Colonic mucosa (tissue), 4 donors: ENCODE measurements around the gene TIAM1. TPM values are rescaled to one million over a fixed set of nuclear protein-coding genes. Genes with fewer than 3 reads are reported as not detected.

ENCODE experiments used
- DNase-seq: peaks from one replicate; pipeline ENCODE4 v3.0.0-alpha.2; 2020
- H3K27ac ChIP-seq: fragments of 200-600 bp; one replicate; pipeline ENCODE4 v1.8.0; 2021
- H3K27me3 ChIP-seq: fragments of 200-600 bp; one replicate; pipeline ENCODE4 v1.8.0; 2021
- H3K36me3 ChIP-seq: fragments of 200-600 bp; one replicate; pipeline ENCODE4 v1.8.0; 2021
- H3K4me1 ChIP-seq: fragments of 200-600 bp; one replicate; pipeline ENCODE4 v1.8.0; 2021; ENCODE audit warnings: mild to moderate bottlenecking
- H3K4me3 ChIP-seq: fragments of 200-600 bp; one replicate; pipeline ENCODE4 v1.8.0; 2021
- H3K9ac ChIP-seq, 2 donors: one replicate each; pipeline ENCODE4 v1.7.0; 2013; ENCODE audit warnings: control low read depth in 2 of 2, low read depth in 2 of 2, low read length in 2 of 2
- H3K9me3 ChIP-seq: fragments of 200-600 bp; one replicate; pipeline ENCODE4 v1.8.0; 2021
- intact Hi-C: fragments of 100-400 bp; cut with DNase I; formaldehyde crosslinking; loops from one replicate; pipeline ENCODE4 v1.14.1; 2022
- total RNA-seq, 2 donors: library from RNA; stranded (reverse); fragmentation: NEBNext Ultra II Directional in 1 of 2; extraction: Animal tissue kit (Norgen Biotek cat#: 25700) in 1 of 2; gene quantifications; one replicate each; pipeline ENCODE4 v1.2.1, GENCODE V29; 2021
- TF ChIP-seq, protein P1 (sequence below): fragments of 200-600 bp; IDR thresholded peaks from one replicate; pipeline ENCODE4 v1.8.0; 2022; ENCODE audit warnings: antibody characterized with exemption, mild to moderate bottlenecking
- donor health status: healthy.
- donor health status: DM: no; HTN: no; CAD: no.
- donor health status: DM: no; HTN: no; CAD: no.

The TIAM1 gene
- total RNA-seq, 2 donors from 2014 or later, result 5.7 to 5.8 TPM

DNA sequence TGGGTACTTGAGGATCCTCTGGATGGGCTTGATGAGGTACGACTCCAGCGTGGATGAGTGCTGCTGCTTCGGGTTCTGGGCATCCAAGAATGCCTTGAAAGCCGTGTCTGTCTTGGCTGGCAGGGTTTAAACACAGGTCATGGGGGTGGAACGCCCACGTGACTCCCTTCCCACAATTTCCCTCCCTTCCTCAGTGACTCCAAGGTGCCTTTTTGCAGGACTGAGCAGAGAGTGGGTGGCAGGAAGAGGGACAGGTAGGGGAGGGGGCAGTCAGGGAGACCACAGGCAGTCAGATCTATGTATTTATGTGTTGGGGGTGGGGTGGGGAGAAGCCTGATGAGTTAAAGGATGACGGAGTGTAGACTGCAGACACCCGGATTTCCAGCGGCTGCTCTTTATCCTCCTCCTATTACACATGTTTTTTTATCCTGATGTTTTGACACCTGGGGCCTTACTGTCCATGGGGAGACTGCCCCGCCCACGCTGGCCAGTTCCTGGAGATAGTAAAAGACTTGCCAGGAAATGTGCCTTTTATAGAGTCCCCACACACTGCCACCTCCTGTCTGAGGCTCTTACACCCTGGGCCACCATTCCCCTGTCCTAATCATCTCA, 202.6 kb downstream of the TIAM1 start:
- DNase-seq, result no peak
- TF ChIP-seq, protein P1, sequence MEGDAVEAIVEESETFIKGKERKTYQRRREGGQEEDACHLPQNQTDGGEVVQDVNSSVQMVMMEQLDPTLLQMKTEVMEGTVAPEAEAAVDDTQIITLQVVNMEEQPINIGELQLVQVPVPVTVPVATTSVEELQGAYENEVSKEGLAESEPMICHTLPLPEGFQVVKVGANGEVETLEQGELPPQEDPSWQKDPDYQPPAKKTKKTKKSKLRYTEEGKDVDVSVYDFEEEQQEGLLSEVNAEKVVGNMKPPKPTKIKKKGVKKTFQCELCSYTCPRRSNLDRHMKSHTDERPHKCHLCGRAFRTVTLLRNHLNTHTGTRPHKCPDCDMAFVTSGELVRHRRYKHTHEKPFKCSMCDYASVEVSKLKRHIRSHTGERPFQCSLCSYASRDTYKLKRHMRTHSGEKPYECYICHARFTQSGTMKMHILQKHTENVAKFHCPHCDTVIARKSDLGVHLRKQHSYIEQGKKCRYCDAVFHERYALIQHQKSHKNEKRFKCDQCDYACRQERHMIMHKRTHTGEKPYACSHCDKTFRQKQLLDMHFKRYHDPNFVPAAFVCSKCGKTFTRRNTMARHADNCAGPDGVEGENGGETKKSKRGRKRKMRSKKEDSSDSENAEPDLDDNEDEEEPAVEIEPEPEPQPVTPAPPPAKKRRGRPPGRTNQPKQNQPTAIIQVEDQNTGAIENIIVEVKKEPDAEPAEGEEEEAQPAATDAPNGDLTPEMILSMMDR, result no peak
- intact Hi-C loops, result no loop called here
- H3K27me3 ChIP-seq, result no peaks in the 10 kb centered on the region
- H3K9ac ChIP-seq, result no peak overlapping the region
- H3K4me3 ChIP-seq, result no peak overlapping the region
- no peaks in the 10 kb centered on the region for H3K4me1 ChIP-seq
- H3K9me3 ChIP-seq, result no peaks in the 10 kb centered on the region
- no peak overlapping the region for H3K27ac ChIP-seq
- no peaks in the 10 kb centered on the region for H3K36me3 ChIP-seq

DNA sequence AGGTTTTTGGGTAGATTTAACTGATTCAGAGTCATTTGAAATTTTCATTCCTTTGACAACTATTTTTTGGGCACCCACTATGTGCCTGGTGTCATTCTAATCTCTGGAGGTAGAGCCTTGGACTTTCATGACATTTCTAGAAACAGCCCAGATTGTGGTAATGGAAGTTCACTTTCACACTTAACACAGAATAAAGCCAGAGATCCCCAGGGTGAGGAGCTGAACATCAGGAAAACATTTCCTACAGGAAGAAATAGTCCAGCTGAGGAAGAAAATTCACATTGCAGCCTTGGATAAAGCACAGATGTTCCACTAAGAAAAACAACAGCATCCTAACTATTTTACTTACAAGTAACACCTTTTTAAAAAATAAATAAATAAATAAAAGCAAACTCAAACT, 203.4 kb downstream of the TIAM1 start:
- DNase-seq, result no peak
- H3K27ac ChIP-seq, result no peak overlapping the region
- no peaks in the 10 kb centered on the region for H3K4me1 ChIP-seq
- H3K9me3 ChIP-seq, result no peaks in the 10 kb centered on the region
- no peaks in the 10 kb centered on the region for H3K36me3 ChIP-seq
- H3K27me3 ChIP-seq, result no peaks in the 10 kb centered on the region
- H3K4me3 ChIP-seq, result no peak overlapping the region
- H3K9ac ChIP-seq, result no peak overlapping the region
- intact Hi-C loops, result no loop called here
- TF ChIP-seq, protein P1, result no peak

DNA sequence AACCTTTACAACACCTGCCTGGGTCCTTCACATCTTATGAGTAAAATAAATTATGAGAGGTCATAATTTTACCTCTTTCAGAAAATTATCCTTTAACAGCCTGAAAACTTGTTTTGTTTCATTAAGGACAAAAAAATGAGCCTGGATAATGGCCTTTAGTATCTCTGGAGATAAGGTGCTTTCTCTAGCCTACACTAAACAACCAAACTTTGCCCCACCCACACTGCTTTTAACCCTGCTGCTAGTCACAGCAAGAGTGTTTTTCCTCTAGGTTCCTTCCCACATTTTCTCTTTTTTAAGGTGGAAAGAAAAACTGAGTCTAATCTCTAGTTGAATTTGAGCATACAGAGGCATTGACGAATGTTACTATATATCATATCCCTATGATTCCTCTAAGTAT, 204.0 kb downstream of the TIAM1 start:
- H3K4me3 ChIP-seq, result no peak overlapping the region
- TF ChIP-seq, protein P1, result no peak
- H3K9ac ChIP-seq, result no peak overlapping the region
- intact Hi-C loops, result no loop called here
- no peaks in the 10 kb centered on the region for H3K9me3 ChIP-seq
- no peak overlapping the region for H3K27ac ChIP-seq
- no peak for DNase-seq
- H3K27me3 ChIP-seq, result no peaks in the 10 kb centered on the region
- no peaks in the 10 kb centered on the region for H3K4me1 ChIP-seq
- H3K36me3 ChIP-seq, result no peaks in the 10 kb centered on the region

DNA sequence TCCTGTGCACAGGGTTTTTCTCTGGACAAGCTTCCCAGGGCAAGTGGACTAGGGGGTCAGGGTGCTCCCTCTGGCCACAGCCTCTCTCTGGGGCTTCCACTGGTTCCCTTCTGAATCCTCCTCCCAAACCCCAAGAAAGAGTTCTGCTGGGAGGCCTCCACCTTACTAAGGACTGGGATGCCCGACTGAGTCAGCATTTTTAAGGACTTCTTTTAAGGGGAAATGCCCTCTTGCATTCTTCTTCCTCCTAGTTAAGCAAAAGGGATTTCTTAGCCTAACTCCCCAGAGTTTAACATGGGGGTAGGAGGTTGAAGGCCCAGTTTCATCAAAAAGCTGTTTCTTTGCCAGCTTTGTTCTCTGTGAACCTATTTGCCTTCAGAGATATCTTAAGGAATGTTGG, 206.1 kb downstream of the TIAM1 start:
- no peaks in the 10 kb centered on the region for H3K9me3 ChIP-seq
- H3K36me3 ChIP-seq, result no peaks in the 10 kb centered on the region
- H3K27ac ChIP-seq, result no peak overlapping the region
- H3K4me3 ChIP-seq, result no peak overlapping the region
- no peak for DNase-seq
- no peak overlapping the region for H3K9ac ChIP-seq
- no peaks in the 10 kb centered on the region for H3K4me1 ChIP-seq
- intact Hi-C loops, result no loop called here
- TF ChIP-seq, protein P1, result no peak
- no peaks in the 10 kb centered on the region for H3K27me3 ChIP-seq

DNA sequence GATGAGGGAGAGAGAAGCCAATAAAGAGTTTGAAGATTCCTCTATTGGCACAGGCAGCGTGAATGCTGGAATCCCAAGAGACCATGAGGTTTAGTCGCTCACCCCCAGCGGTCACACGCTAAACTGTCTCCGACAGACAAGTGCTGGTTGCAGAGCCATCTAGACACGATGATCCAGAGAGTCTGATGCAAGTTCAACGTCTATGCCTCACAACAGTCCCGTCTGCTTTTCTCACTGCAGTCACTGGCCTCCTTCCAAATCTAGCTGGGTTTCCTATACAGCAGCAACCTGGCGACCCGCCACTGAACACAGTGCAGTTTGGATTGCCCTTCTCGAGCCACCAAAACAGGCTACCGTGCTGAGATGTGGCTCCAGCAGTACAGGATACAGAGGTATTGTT, 207.2 kb downstream of the TIAM1 start:
- H3K27me3 ChIP-seq, result no peaks in the 10 kb centered on the region
- no peak for DNase-seq
- no peak overlapping the region for H3K27ac ChIP-seq
- TF ChIP-seq, protein P1, result no peak
- no peak overlapping the region for H3K9ac ChIP-seq
- H3K9me3 ChIP-seq, result no peaks in the 10 kb centered on the region
- no peak overlapping the region for H3K4me3 ChIP-seq
- H3K36me3 ChIP-seq, result no peaks in the 10 kb centered on the region
- intact Hi-C loops, result no loop called here
- no peaks in the 10 kb centered on the region for H3K4me1 ChIP-seq
